ENCODE measurements around the gene AGK.
"Not testable (repeated sequence)": the region's sequence is repeated elsewhere in the genome, so short reads cannot be mapped to it uniquely, and the experiment has no call there.

AGK gene

DNA sequence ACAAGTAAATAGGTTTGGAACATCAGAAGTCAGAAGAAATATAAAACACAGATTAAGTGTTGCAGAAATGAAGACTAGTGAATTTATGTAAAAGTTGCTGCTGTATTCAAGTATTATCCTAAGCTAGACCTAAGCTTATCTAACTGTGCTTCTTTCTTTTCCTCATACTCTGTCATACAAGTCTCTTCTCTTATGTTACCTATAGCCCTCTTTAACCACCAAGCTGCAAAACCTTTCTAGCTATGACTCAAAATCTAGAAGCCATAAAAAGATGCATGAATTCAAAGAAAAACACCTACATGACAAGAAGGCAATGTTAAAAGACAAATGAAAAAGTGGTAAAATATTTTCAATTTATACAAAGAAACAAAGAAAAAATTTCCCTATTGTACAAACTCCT, 127.8 kb downstream of the AGK start:
- no peak for DNase-seq (ENCODE audit: low read depth)

DNA sequence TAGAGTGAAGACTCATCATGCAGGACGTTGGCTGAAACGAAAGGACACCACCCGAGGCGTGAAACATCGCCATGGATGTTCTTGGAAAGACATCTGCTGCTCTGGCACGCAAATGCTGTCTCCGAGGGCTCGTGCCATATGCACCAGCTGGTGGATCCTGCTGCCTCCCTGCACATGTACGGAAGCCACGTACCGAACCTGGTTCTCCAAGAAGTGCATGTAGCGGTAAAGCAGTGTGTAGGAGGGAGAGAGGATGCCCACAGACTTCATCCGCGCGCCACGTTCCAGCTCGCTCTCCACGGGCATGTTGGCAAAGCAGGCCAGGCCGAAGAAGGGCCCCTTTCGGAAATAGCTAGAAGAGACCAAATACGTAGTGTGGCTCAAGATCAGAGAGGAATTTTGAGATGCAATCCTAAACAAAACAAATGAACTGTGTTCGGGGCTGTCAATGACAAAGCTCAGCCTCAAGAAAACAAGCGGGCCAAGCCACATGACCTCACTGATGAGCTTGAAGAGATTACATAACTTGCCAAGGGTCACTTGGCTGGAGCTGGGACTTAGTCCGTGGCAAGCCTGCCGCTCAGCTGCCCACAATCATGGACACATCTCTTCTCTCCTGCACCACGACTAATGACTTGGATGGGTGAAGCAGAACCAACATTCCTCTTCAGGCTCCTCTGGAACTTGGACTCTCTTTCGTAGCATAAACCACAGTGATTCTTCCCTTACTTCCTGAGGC, 134.2 kb downstream of the AGK start:
- no peak for DNase-seq (ENCODE audit: low read depth)

GRCh38 chr7:141686074-141686473, 134.9 kb downstream of the AGK start:
- DNase-seq (ENCODE audit: low read depth): no peak

DNA sequence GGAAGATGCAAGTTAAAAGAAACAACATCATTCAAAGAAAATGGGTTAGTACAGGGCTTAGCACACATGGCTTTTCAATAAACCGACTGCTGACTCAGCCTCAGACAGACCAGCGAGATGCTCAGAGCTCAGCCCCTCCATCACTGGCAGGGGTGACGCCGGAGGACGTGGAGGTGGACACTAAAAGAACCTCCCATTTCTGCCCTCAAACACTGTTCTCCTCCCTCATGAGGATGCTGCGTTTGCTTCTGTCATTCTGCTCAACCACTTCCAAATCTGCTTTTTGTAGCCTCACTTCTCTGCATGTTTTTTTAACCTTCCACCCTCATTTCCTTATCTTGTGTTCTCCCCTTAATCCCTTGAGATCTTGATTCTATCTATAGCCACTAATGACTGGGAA, 135.5 kb downstream of the AGK start:
- DNase-seq (ENCODE audit: low read depth): no peak

GRCh38 chr7:141688043-141688442, 136.8 kb downstream of the AGK start:
- DNase-seq (ENCODE audit: low read depth): no peak

- DNase-seq (ENCODE audit: low read depth): not testable (repeated sequence)
Measured at GRCh38 chr7:141689072-141689825, 138.0 kb downstream of the AGK start.

DNA sequence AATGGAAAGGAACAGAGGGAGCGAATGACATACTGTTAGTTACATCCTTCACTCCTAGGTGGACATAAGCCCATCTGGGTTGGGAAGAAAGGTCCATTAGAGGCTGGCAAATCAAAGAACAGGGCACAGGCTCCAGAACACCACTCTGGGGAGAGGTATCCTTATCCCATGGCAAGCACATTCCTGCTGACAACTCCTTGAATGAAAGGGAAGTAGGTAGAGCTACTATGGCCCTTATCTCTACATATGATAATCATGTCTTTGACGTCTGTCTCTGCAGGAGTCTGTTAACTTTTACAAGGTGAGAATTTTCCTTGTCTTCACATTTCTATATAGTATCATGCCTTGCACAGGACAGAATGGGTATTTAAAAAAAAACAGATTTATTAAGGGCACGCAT, 140.3 kb downstream of the AGK start:
- DNase-seq (ENCODE audit: low read depth): no peak

- DNase-seq (ENCODE audit: low read depth): no peak
Measured at GRCh38 chr7:141691961-141692360, 140.8 kb downstream of the AGK start.

- DNase-seq (ENCODE audit: low read depth): no peak
Measured at GRCh38 chr7:141693082-141693481, 141.9 kb downstream of the AGK start.

DNA sequence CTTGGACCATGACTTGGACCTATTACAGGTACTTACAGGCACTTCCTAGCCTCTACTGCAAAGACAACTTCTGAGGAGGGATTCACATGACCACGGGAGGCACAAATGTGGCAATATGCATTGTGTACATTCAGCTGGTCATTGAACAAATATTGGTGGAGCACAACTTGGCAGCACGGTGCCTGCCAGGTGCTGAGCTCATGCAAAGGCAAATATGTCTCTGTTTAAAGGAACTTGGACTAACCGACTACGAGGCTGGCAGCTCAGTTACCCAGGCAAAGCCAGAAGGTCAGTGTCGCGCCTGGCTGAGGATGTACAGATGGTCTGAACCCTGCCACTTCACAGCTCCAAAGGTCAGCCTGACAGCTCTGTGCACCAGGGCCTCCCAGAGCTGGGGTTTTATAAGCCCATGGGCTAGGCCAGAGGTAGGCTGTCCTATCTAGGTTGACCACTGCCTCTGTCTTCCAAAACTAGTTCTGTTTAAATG, 144.6 kb downstream of the AGK start:
- no peak for DNase-seq (ENCODE audit: low read depth)

DNA sequence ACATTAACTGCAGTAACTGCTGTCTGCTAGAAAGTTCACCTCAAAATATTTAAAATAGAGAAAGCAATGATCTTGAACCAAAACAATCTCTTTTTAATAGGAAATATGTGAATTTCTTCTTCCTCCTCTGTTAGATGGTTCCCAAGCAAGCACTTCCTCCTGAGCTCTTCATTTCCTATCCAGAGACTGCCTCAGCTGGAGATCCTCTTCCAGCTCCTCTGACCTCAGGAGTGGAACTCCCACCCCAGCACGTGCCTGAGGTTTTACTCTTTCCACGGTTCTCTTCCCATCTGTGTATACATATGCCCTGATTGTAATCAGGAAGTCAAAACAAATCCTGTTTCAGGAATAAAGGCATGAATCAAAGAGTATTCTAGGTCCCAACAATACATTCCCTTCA, 145.1 kb downstream of the AGK start:
- no peak for DNase-seq (ENCODE audit: low read depth)

DNA sequence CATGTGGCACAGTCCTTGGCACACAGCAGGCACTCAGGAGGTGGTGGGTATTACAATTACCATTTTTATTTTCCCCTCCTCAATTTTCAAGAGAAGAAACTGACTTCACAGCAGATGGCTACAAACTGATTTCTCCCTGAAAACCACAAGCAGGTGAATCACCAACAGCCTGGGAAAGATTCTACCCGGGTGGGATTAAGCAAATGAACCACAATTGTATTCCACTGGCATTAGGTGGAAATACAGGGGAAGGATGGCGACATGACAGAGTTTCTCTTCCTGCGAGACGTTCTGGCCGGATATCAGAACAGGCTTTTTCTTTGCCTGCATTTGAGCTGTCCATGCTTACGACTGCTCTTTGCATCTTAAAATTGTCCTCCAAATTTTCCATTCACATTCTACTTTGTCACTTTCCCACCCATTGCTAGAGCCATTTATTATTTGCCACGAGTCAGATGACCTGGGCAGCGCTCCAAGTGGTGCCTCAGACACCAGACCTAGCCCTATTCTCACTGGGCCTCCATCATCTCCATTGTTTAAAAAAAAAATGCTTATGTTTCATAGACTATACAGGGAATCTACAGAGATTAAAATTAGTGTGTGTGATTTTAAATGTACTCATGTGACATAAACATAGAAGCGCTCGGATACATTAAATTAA, 146.1 kb downstream of the AGK start:
- no peak for DNase-seq (ENCODE audit: low read depth)

DNA sequence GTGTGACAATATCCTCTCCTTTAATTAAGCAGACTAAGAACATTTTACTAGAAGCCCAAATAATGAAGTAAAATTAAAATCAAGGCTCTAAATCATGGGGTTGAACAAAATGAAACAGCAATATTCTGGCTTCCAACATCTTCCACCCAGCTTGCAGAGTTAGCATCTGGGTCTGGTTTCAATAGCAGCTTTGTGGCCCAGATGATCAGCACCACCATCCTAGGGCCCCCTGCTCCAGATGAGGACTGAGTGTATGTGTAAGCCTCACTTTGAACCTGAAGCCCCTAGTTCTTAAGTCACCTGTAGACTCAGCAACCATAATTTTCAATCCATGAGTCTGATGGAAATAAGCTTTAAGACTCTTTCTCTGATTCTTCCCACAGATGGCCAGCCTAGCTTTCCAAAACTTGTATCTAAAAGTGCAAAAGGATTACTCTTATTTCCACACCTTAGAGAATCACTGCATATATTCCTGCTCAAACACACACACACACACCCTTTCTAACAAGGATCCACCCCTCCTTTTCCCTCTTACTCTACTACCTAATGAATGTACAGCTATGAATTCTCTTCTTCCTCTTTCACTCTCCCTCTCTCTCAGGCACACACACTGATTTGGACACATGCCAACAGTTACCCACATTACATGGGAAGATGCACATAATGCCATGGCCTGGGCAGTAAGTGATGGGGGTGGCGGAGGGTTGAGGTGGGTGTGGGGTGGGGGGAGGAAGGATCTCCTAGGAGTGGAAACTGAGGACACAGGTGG, 147.2 kb downstream of the AGK start:
- no peak for DNase-seq (ENCODE audit: low read depth)

GRCh38 chr7:141699860-141700259, 148.7 kb downstream of the AGK start:
- no peak for DNase-seq (ENCODE audit: low read depth)

GRCh38 chr7:141700296-141700847, 149.2 kb downstream of the AGK start:
- DNase-seq (ENCODE audit: low read depth): no peak

DNA sequence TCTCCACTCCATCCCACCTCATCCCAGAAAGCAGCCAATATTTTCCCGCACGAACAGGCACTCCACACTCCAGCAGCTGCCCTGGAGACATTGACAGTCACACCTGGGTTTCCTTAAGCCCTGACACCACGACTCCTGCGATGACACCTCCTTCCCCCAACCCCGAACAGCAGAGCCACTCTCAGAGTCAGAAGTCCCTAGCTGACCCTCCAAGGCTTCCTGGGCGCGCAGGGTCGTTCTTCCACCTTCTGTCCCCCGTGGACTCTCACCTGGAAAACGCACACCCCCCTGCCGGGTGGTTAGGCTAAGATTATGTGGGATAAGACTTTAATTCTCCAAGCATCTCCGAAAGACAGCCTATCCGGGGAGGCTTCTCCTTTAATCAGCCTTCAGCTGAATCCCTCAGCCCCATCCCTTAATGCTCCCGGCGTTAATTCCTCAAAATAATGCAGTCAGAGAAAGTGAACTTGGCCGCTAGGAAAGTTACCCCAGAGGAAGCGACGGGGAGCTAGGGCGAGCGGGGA, 149.7 kb downstream of the AGK start:
- no peak for DNase-seq (ENCODE audit: low read depth)

DNA sequence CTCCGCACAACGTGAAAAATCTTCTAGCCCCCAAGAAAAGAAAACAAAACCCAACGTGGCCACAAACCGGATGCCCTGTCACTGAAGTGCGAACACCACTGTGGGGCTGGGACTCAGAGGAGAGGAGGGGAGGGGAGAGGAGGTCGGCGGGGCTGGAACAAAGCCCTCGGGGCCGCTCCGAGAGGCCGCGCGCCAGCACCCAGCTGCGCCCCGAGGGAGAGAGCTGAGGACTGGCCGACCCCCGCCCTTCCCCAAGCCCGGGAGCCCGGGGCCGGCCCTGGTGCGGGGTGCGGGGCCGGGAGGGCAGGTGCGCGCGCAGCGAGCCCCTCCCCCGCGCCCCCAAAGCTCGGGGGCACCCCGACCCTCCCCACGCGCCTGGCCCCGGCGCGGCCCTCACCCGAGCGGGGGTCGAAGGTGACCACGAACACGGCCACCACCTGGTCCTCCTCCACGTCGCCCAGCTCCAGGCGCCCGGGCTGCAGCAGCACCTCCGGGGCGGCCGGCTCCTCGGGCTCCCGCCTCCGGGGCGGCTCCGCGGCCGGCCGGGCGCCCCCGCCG, 150.4 kb downstream of the AGK start:
- DNase-seq (ENCODE audit: low read depth): peak; percentile 37

- DNase-seq (ENCODE audit: low read depth): peak; percentile 20
Measured at GRCh38 chr7:141702047-141702567, 150.9 kb downstream of the AGK start, which contains the start of gene DENND11. DENND11 (minus strand) TSS chr7:141702166; CDS start chr7:141702153, 13 bp downstream.

DNA sequence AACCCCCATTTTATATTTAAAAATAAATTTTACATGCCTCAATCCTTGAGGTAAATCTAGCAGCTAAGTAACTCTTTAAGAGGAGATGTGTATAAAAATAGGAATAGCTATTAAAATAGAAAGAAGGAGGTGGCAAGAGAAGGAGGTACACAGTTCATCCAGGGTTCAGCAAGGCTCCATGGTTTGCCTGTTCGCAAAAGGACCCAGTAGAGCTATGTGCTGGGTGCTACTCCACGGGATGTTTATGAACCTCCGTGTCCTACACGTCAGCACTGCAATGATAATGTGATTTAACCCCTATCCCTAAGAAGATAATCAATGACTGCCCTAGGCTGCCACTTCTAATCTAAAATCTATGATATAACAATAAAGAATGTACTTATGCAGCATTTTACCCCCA, 151.7 kb downstream of the AGK start:
- no peak for DNase-seq (ENCODE audit: low read depth)

DNA sequence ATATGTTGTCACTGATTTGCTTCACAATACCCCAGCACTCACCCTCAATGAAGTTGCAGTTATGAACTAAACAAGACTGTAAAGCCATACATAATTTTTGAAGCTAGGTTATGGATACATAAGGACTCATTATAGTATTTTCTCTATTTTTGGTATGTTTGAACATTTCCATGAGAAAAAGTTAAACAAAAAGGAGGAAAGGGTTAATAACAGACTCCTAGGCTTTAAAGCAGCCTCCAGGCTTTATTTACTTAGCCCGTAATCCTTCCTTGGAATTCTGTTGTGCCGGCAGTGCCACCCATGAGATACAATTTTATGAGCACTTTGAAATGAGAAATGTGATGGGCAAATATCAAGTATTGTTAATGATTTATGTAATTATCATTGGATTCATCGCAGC, 152.9 kb downstream of the AGK start:
- no peak for DNase-seq (ENCODE audit: low read depth)

DNA sequence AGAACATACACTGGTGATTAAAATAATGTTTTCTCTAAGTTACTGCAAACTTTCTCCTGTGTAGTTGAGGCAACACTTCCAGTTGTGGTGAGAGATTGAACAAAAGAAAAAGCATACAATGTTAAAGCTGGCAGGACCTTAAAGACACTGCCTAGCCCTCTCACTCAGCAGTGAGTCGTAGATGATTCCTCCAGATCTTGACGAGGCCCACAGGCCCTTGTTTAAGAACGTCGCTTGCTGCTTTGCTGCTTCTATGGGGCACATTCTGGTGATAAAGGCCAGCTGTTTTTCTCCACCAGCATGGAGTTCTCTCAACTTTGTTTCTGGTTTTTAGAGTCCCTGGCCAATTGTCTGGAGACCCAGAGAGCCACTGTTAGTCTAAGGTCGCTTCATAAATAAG, 153.5 kb downstream of the AGK start:
- DNase-seq (ENCODE audit: low read depth): no peak
